Lung (tissue), 12 donors: Measurements from ENCODE around the gene CPB2. TPM values are rescaled to one million over a fixed set of nuclear protein-coding genes. Genes with fewer than 3 reads are reported as not detected.

Source experiments
- ATAC-seq: fragments of 200-7000 bp; cut with Tn5 transposase; one replicate; pipeline ENCODE4 v1.9.1; 2020; ENCODE audit warnings: moderate number of reproducible peaks; ENCODE audit not compliant: insufficient read depth, low FRiP score
- DNase-seq, 3 donors: peaks; one replicate each; pipeline ENCODE4 v3.0.0-alpha.2; 2013 to 2017
- H3K27ac ChIP-seq, 2 donors: one replicate each; pipeline ENCODE4 v1.5.1; 2013; ENCODE audit warnings: mild to moderate bottlenecking in 2 of 2, moderate library complexity in 2 of 2, control low read depth in 1 of 2, inconsistent platforms in 1 of 2, low read depth in 1 of 2, low read length in 1 of 2
- H3K27me3 ChIP-seq, 3 donors: one replicate each; pipeline ENCODE4 v1.5.1; 2013; ENCODE audit warnings: low read length in 2 of 3; ENCODE audit not compliant: control insufficient read depth in 3 of 3, insufficient read depth in 3 of 3
- H3K36me3 ChIP-seq, 4 donors: one replicate each; pipeline ENCODE4 v1.5.1; 2013; ENCODE audit warnings: low read length in 4 of 4, mild to moderate bottlenecking in 1 of 4, moderate library complexity in 1 of 4; ENCODE audit not compliant: control insufficient read depth in 4 of 4, insufficient read depth in 4 of 4
- H3K4me1 ChIP-seq, 5 donors: one replicate each; pipeline ENCODE4 v1.5.1; 2013; ENCODE audit warnings: low read length in 5 of 5, mild to moderate bottlenecking in 2 of 5, moderate library complexity in 1 of 5; ENCODE audit not compliant: control insufficient read depth in 5 of 5, insufficient read depth in 5 of 5
- H3K4me3 ChIP-seq: one replicate; pipeline ENCODE4 v1.5.1; 2013; ENCODE audit warnings: mild to moderate bottlenecking, control low read depth, moderate library complexity
- H3K9ac ChIP-seq, 2 donors: one replicate each; pipeline ENCODE4 v1.5.1; 2013; ENCODE audit warnings: low read length in 2 of 2, control low read depth in 1 of 2; ENCODE audit not compliant: insufficient read depth in 1 of 2
- H3K9me3 ChIP-seq, 4 donors: one replicate each; pipeline ENCODE4 v1.5.1; 2013; ENCODE audit warnings: low read length in 3 of 4, mild to moderate bottlenecking in 1 of 4, moderate library complexity in 1 of 4; ENCODE audit not compliant: control insufficient read depth in 4 of 4, insufficient read depth in 3 of 4
- CTCF ChIP-seq: IDR thresholded peaks from 2 replicates; pipeline ENCODE4 v1.5.1; 2012; ENCODE audit warnings: mild to moderate bottlenecking; ENCODE audit errors: control extremely low read depth, extremely low read depth
- WGBS, 2 donors: extraction: QIAGEN DNeasy Blood & Tissue Kit; methylation state at CpG; one replicate each; pipeline ENCODE4 v1.1.7; 2013; 5-methylcytosine and 5-hydroxymethylcytosine counted together
- polyA plus RNA-seq, 2 donors: library from polyadenylated mRNA; stranded (reverse); fragments of 200-250 nt; gene quantifications; one replicate each; pipeline ENCODE4 v1.2.1, GENCODE V29; 2013
- total RNA-seq, 2 donors: library from RNA; depleted of rRNA in 1 of 2; stranded (reverse); fragments of >200 nt in 1 of 2; gene quantifications; one replicate each; pipeline ENCODE4 v1.2.1, GENCODE V29; 2014 to 2021
- donor health status: control.
- donor health status: control.
- donor health status: Bipolar disorder and iron deficiency.
- donor health status: healthy.
- donor health status: DM: yes; HTN: yes; CAD: no.

CPB2 gene
- total and polyA plus RNA-seq, 4 donors: 1.7 to 19.7 (median 16.7) TPM; not detected in 1

GRCh38 chr13:46124531-46124966 lies 19.7 kb upstream of the CPB2 start:
- Histone ChIP-seq H3K9me3 (no peaks in the 10 kb centered on the region), H3K4me3 (no peak overlapping the region), H3K27ac (no peak overlapping the region), H3K36me3 (no peaks in the 10 kb centered on the region), H3K9ac (no peak overlapping the region), H3K4me1 (peaks cover 0 to 4% (median 0%) of the 10 kb centered on the region in 5 donors), H3K27me3 (no peaks in the 10 kb centered on the region)
- TF ChIP-seq CTCF: no peak
- ATAC-seq: no peak
- DNase-seq: no peak
- 27 to 64% methylated on average over 10 of the region's 10 CpGs for WGBS, 2 donors

DNA sequence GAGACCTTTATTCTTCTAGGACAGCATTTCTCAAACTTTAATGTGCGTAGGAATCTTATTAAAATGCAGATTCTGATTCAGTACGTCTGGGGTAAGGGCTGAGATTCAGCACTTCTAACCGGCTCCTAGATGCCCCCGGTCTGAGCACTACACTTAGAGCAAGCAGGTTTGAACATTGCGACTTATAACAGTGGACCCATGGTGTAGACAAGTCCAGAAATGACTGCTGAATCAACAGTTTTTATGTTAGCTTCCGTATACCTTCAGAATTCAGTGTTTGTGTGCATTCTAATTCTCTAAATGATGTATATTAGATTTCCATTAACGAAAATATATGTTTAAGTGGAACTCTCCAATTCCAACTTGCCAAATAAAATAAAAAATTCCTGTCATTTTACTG lies 17.5 kb upstream of the CPB2 start:
- H3K4me3 ChIP-seq: no peak overlapping the region
- H3K27me3 ChIP-seq: no peaks in the 10 kb centered on the region
- no peaks in the 10 kb centered on the region for H3K9me3 ChIP-seq
- peaks cover 0 to 4% (median 0%) of the 10 kb centered on the region in 5 donors for H3K4me1 ChIP-seq
- H3K27ac ChIP-seq: no peak overlapping the region
- 94 to 96% methylated on average over 7 of the region's 7 CpGs for WGBS, 2 donors
- DNase-seq: no peak
- no peak overlapping the region for H3K9ac ChIP-seq
- TF ChIP-seq CTCF: no peak
- no peaks in the 10 kb centered on the region for H3K36me3 ChIP-seq
- no peak for ATAC-seq

DNA sequence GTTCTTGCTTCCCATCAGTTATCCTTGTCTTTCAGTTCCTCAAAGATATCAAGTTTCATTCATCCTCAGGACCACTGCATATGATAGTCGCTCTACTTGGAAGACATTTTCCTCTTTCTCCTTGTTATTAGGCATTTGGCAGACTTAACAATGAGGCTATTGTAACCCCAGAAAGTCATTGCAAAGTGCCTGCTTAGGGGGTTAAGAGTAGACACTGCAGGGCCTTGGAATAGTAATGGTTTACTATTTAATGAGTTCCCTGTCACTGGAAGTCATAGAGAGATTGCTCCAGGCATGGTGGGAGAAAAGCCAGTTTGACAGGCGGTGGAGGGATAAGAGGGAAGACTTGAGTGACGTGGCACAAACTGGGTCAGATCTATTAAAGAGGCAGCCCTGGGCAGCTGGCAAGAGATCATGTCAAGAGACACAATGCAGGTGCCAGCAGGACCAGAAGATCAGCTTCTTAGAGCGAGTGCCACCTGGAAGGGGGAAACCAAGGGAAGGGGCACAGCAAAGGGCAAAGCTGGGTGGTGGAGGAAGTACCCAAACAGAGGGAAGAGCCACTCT lies 16.8 kb upstream of the CPB2 start:
- ATAC-seq (no peak), DNase-seq (no peak)
- WGBS, 2 donors: 60 to 63% methylated on average over 4 of the region's 4 CpGs
- Histone ChIP-seq H3K4me1 (peaks cover 0 to 4% (median 0%) of the 10 kb centered on the region in 5 donors), H3K27me3 (no peaks in the 10 kb centered on the region), H3K36me3 (no peaks in the 10 kb centered on the region), H3K27ac (no peak overlapping the region), H3K9ac (no peak overlapping the region), H3K9me3 (no peaks in the 10 kb centered on the region), H3K4me3 (no peak overlapping the region)
- TF ChIP-seq CTCF: no peak

GRCh38 chr13:46121033-46121432 lies 16.2 kb upstream of the CPB2 start:
- 91 to 97% methylated on average over 2 of the region's 2 CpGs for WGBS, 2 donors
- H3K27me3 ChIP-seq: no peaks in the 10 kb centered on the region
- H3K4me3 ChIP-seq: no peak overlapping the region
- peaks cover 0 to 4% (median 0%) of the 10 kb centered on the region in 5 donors for H3K4me1 ChIP-seq
- H3K9ac ChIP-seq: no peak overlapping the region
- ATAC-seq: no peak
- no peak overlapping the region for H3K27ac ChIP-seq
- no peaks in the 10 kb centered on the region for H3K9me3 ChIP-seq
- no peak for TF ChIP-seq CTCF
- no peaks in the 10 kb centered on the region for H3K36me3 ChIP-seq
- DNase-seq: no peak
